ENCODE results near the gene SNAP29.
"Not testable (repeated sequence)": the region's sequence is repeated elsewhere in the genome, so short reads cannot be mapped to it uniquely, and the experiment has no call there.

SNAP29 gene

GRCh38 chr22:20858615-20859416, at the start of gene SNAP29, which contains the start of gene PI4KA:
Gene SNAP29, plus strand, starts transcription at chr22:20859007. Its CDS starts 104 bp downstream, at chr22:20859111.
Gene PI4KA, minus strand, starts transcription at chr22:20858811. Its CDS starts 86 bp downstream, at chr22:20858725.
- peak; percentile 97 for DNase-seq

DNA sequence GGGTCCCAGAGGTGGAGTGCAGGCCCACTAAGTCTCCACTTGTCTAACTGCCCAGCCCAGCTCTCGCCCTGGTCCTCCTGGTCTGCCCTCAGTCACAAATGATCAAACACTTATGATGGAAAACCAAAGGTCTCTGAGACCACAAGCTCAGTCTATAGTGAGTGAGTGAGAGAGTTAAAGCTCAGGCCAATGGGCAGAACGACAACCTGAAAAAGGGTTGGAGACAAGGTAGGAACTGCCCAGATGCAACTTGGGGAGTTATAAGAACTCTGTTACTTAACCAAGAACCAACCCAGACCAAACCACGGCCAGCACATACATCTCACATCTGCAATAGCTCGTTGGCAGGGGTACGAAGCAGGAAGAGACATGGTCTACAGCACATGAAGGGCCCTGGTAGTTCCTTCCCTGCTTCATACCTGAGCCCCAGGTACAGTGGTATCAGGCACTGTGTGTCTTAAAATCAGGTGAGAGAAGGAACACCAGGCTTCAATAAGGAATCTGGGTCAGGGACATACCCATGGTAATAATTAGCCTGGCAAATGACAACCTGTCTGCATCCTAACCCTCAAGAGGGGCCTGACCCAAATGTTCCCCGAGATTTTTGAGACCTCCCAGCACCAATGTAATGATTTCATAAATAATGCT, 49.1 kb upstream of the SNAP29 start:
- no peak for DNase-seq

GRCh38 chr22:20810645-20811044, 48.2 kb upstream of the SNAP29 start:
- peak; percentile 9 for DNase-seq

- no peak for DNase-seq
These were observed 47.6 kb upstream of the SNAP29 start for GRCh38 chr22:20811171-20811570.

GRCh38 chr22:20811971-20812660, 46.7 kb upstream of the SNAP29 start:
- DNase-seq, result no peak

- no peak for DNase-seq
These were observed 45.8 kb upstream of the SNAP29 start for GRCh38 chr22:20813056-20813455.

GRCh38 chr22:20814221-20814808, 44.5 kb upstream of the SNAP29 start:
- no peak for DNase-seq

GRCh38 chr22:20815477-20816050, 43.2 kb upstream of the SNAP29 start:
- no peak for DNase-seq

GRCh38 chr22:20816559-20816958, 42.2 kb upstream of the SNAP29 start:
- DNase-seq, result no peak

DNA sequence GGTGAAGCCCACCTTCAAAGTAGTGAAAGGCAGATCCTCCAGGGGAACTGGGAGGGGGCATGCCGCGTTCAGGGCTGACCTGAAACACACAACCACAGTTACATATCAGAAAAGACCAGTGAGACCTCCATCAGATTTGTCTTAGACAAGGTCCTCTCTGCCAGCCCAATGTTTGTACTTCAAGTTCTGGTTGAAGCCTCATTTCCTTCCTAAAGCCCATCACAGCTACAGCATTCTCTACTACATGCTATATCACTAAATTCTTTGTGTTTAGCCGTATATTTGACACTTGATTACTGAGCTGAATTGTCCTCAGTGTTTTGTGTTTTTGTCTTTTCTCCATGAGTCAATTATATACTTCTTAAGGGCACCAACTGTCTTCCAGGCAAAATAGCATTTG, 40.3 kb upstream of the SNAP29 start:
- no peak for DNase-seq

- no peak for DNase-seq
These were observed 39.3 kb upstream of the SNAP29 start for GRCh38 chr22:20819471-20819870.

GRCh38 chr22:20821717-20822239, 37.0 kb upstream of the SNAP29 start:
- not testable (repeated sequence) for DNase-seq

DNA sequence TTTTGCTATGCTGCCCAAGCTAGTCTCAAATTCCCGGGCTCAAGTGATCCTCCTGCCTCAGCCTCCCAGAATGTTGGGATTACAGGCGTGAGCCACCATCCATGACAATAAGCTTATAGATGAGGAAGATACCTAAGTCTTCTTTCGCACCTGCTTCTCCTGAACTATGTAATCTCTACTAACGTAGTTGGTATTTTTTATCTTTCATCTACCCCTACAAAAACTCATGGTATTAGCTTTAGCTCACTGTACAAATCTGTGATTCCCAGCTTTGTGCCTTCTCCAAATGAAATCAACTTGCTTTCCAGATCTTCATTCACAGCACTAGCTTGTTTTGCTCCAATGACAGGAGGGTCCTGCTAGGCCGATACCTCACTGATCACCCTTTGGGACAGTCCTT, 36.6 kb upstream of the SNAP29 start:
- no peak for DNase-seq

- no peak for DNase-seq
These were observed 35.5 kb upstream of the SNAP29 start for GRCh38 chr22:20823264-20823663.

DNA sequence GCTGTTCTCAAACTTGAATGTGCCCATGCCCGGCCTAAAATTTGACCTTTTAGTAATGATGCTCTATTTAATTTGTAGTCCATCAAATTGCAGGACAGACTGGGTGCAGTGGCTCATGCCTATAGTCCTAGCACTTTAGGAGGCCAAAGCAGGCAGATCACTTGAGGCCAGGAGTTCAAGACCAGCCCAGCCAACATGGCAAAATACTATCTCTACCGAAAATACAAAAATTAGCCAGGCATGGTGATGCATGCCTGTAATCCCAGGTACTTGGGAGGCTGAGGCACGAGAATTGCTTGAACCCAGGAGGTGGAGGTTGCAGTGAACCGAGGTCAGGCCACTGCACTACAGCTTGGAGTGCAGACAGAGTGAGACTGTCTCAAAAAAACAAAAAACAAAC, 33.6 kb upstream of the SNAP29 start:
- DNase-seq, result not testable (repeated sequence)

DNA sequence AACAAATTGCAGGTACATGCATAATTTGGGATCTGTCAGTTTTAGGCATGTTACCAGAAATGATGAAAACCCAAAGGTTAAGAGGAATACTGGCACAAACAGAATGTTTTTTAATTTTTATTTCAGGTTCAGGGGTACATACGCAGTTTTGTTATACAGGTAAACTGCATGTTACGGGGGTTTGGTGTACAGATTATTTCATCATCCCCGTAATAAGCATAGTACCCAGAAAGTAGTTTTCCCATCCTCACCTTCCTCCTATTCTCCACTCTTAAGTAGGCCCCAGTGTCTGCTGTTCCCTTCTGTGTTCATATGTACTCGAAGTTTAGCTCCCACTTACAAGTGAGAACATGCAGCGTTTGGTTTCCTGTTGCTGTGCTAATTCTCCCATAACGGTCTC, 33.2 kb upstream of the SNAP29 start:
- DNase-seq, result no peak

- DNase-seq, result not testable (repeated sequence)
These were observed 32.2 kb upstream of the SNAP29 start for GRCh38 chr22:20826373-20827152.

GRCh38 chr22:20829491-20830134, 29.2 kb upstream of the SNAP29 start:
- no peak for DNase-seq

DNA sequence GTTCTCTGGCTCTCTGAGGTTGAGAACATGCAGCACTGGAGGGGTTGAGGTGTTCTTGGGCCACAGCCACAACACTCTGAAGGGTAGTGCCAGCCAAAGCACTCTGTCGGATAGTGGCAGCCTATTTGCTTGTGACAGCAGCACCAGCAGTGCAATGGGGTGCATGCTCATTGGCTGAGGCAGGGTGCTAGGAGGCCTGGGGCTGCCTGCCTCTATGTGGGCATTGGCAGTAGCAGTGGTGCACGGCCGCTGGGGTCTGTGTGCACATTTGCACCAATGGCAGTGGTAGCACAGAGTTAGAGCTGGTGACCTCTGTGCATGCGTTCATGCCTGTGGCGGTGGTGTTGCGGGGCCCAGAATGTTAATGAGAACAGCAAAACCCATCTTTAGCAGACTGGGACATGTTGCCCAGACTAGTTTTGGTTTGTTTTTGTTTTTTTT, 25.6 kb upstream of the SNAP29 start:
- no peak for DNase-seq

DNA sequence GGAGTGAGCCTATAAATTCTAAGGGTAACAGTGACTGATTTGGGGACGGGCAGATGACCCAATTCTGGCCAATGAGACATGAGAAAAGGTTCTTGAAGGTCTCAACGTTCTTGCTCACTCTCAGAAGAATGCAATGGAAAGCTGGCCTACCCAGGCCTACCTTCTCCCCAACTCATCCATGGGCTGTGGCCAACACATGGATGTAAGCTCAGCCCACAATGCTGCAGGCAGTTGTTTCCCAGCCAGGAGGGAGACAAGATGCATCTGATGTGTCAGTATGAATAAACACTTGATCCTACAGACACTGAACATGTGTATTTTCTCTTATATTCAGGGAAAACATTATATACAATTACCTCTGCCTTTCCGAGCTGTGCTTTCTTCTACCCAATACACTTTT, 24.6 kb upstream of the SNAP29 start:
- no peak for DNase-seq

- no peak for DNase-seq
These were observed 24.1 kb upstream of the SNAP29 start for GRCh38 chr22:20834725-20835124.
